ENCODE measurements around the gene MRPL40.

Gene MRPL40

GRCh38 chr22:19432133-19432851 is at the start of gene MRPL40:
TSS of gene MRPL40 (plus strand) at chr22:19432545. CDS start at chr22:19432555, 10 bp downstream.
- peak; percentile 90 for DNase-seq

GRCh38 chr22:19383292-19383691 is 49.1 kb upstream of the MRPL40 start:
- DNase-seq, result no peak

GRCh38 chr22:19385221-19385906 is 47.0 kb upstream of the MRPL40 start:
- no peak for DNase-seq

- no peak for DNase-seq
Measured at GRCh38 chr22:19386248-19386647, 46.1 kb upstream of the MRPL40 start.

GRCh38 chr22:19387038-19387437 is 45.3 kb upstream of the MRPL40 start:
- DNase-seq, result no peak

- DNase-seq, result no peak
Measured at GRCh38 chr22:19387575-19387974, 44.8 kb upstream of the MRPL40 start.

- no peak for DNase-seq
Measured at GRCh38 chr22:19393704-19394103, 38.6 kb upstream of the MRPL40 start.

GRCh38 chr22:19394274-19395050 is 37.9 kb upstream of the MRPL40 start:
- no peak for DNase-seq

- DNase-seq, result no peak
Measured at GRCh38 chr22:19395276-19395675, 37.1 kb upstream of the MRPL40 start.

- no peak for DNase-seq
Measured at GRCh38 chr22:19396561-19396933, 35.8 kb upstream of the MRPL40 start.

- no peak for DNase-seq
Measured at GRCh38 chr22:19396934-19397733, 35.2 kb upstream of the MRPL40 start.

GRCh38 chr22:19397734-19398104 is 34.6 kb upstream of the MRPL40 start:
- no peak for DNase-seq

GRCh38 chr22:19398206-19398605 is 34.1 kb upstream of the MRPL40 start:
- DNase-seq, result no peak

GRCh38 chr22:19398652-19399051 is 33.7 kb upstream of the MRPL40 start:
- DNase-seq, result no peak

GRCh38 chr22:19400881-19401280 is 31.5 kb upstream of the MRPL40 start:
- DNase-seq, result no peak

- DNase-seq, result no peak
Measured at GRCh38 chr22:19401483-19401882, 30.9 kb upstream of the MRPL40 start.

- DNase-seq, result no peak
Measured at GRCh38 chr22:19402642-19403191, 29.6 kb upstream of the MRPL40 start.

GRCh38 chr22:19404676-19405075 is 27.7 kb upstream of the MRPL40 start:
- DNase-seq, result no peak

- no peak for DNase-seq
Measured at GRCh38 chr22:19405133-19405532, 27.2 kb upstream of the MRPL40 start.

- no peak for DNase-seq
Measured at GRCh38 chr22:19405652-19406051, 26.7 kb upstream of the MRPL40 start.

GRCh38 chr22:19406281-19406811 is 26.0 kb upstream of the MRPL40 start:
- no peak for DNase-seq

- DNase-seq, result no peak
Measured at GRCh38 chr22:19406846-19407245, 25.5 kb upstream of the MRPL40 start.
